ENCODE data around the gene KCTD13. TPM values are rescaled to one million over a fixed set of nuclear protein-coding genes. Genes with fewer than 3 reads are reported as not detected.
"Not testable (repeated sequence)": the region's sequence is repeated elsewhere in the genome, so short reads cannot be mapped to it uniquely, and the experiment has no call there.

Gene KCTD13
- total RNA-seq, 1 experiment from 2014 or later = 11.0 TPM

DNA sequence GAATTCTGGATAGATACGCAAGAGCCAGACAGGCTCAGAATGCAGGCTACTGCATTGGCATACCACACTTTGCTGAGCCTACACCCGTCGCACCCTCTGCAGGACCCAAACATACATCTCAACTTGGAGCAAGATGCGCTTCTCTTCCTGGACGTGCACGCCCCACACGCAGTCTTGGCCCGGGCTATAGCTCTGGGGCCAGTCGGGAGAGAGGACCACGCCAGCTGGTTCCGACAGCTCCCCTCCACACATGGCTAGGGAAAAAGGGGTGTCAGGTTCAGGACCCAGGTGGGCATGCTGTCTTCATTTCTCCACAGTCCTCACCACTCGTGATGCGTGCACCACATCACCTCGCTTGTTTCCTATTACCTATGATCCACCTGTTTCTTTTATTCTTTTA, 47.9 kb downstream of the KCTD13 start:
- no peak for DNase-seq (ENCODE audit: low spot score)

DNA sequence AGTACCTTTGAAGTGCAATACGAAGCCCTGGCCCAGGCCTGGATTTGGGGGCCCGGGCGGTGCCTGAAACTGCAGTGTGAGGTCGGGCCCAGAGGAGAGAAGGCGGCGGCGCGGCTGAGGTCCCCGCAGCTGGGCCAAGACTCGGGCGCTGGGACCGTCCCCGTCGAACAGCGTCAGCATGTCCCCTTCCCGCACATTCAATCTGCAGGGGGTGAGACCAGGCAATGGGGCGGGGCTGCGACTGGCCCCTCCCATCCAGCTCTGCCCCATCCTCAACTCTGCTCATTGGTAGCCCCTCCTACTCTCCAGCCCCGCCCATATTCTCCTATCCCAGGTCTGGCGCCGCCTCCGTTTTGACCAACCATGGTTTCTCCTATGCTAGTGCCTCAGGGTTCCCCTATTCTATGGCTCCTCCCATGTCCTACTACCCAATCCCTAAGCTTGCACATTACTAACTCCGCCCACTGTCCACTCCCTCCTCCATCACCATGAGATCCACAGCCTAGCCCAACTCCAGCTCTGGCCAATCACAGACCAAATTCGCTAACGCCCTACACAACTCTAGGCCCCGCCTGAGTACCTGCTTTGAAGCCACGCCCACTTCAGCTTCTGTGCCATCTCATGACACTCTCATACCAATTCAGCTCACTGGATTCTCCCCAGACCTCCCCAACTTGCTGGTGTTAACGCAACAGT, 48.6 kb downstream of the KCTD13 start:
- DNase-seq (ENCODE audit: low spot score) = peak; percentile 55

- no peak for DNase-seq (ENCODE audit: low spot score)
Measured at GRCh38 chr16:29876594-29877249, 49.3 kb downstream of the KCTD13 start.

GRCh38 chr16:29876217-29876593, 49.8 kb downstream of the KCTD13 start:
- DNase-seq (ENCODE audit: low spot score) = no peak

GRCh38 chr16:29875206-29875605, 50.8 kb downstream of the KCTD13 start:
- DNase-seq (ENCODE audit: low spot score) = no peak

- DNase-seq (ENCODE audit: low spot score) = no peak
Measured at GRCh38 chr16:29873319-29873718, 52.7 kb downstream of the KCTD13 start.

DNA sequence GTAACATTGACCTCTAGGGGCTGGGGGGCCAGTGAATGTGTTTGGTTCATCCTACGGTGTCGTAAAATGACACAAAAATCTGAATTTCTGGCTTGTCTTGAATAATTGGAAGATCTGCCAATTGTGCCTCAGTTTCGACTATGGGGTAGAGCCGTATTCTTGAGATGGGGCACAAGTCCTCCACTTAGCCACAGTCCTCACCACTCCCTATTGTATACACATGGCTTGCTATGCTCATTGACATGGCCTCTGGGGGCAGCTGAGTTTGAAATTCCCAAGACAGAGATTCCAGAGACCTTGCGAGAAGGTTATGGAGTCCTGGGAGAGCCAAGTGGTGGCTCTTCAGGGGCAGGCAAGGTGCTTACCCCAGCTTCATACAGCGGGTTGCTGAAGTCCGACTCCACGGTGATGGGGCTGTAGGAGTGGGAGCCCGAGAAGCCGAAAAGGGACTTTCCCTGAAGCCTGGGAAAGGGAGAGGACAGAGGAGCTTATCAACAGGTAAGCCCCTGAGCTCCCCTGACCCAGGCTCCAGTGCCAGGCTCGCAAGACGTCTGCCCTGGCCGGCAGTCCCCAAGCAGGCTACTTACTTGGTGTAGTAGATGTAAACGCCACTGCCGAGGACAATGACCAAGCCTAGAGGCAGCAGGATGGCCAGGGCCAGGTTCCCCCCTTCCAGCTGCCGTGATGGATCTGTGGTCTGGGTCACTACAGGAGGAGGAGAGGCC, 54.0 kb downstream of the KCTD13 start:
- DNase-seq (ENCODE audit: low spot score) = no peak

DNA sequence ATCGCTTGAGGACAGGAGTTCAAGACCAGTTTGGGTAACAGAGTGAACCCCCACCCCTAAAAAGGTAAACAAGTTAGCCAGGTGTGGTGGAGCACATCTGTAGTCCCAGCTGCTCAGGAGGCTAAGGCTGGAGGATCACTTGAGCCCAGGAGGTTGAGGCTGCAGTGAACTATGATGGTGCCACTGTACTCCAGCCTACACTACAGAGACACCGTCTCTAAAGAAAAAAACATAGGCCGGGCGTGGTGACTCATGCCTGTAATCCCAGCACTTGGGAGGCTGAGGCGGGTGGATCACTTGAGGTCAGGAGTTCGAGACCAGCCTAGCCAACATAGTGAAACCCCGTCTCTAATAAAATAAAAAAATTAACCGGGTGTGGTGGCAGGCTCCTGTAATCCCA, 57.0 kb downstream of the KCTD13 start:
- not testable (repeated sequence) for DNase-seq (ENCODE audit: low spot score)

- no peak for DNase-seq (ENCODE audit: low spot score)
Measured at GRCh38 chr16:29868396-29869009, 57.5 kb downstream of the KCTD13 start.

- no peak for DNase-seq (ENCODE audit: low spot score)
Measured at GRCh38 chr16:29864205-29864604, 61.8 kb downstream of the KCTD13 start.

- no peak for DNase-seq (ENCODE audit: low spot score)
Measured at GRCh38 chr16:29863669-29863984, 62.4 kb downstream of the KCTD13 start.

- DNase-seq (ENCODE audit: low spot score) = peak; percentile 96
Measured at GRCh38 chr16:29862884-29863668, 63.0 kb downstream of the KCTD13 start, which contains the start of gene CDIPT. CDIPT (minus strand) TSS chr16:29863226; CDS start chr16:29862857, 369 bp downstream.

GRCh38 chr16:29862383-29862883, 63.6 kb downstream of the KCTD13 start:
- DNase-seq (ENCODE audit: low spot score) = peak; percentile 30

- no peak for DNase-seq (ENCODE audit: low spot score)
Measured at GRCh38 chr16:29860218-29860617, 65.8 kb downstream of the KCTD13 start.

- DNase-seq (ENCODE audit: low spot score) = no peak
Measured at GRCh38 chr16:29858974-29859373, 67.1 kb downstream of the KCTD13 start.

GRCh38 chr16:29858149-29858849, 67.7 kb downstream of the KCTD13 start:
- no peak for DNase-seq (ENCODE audit: low spot score)

DNA sequence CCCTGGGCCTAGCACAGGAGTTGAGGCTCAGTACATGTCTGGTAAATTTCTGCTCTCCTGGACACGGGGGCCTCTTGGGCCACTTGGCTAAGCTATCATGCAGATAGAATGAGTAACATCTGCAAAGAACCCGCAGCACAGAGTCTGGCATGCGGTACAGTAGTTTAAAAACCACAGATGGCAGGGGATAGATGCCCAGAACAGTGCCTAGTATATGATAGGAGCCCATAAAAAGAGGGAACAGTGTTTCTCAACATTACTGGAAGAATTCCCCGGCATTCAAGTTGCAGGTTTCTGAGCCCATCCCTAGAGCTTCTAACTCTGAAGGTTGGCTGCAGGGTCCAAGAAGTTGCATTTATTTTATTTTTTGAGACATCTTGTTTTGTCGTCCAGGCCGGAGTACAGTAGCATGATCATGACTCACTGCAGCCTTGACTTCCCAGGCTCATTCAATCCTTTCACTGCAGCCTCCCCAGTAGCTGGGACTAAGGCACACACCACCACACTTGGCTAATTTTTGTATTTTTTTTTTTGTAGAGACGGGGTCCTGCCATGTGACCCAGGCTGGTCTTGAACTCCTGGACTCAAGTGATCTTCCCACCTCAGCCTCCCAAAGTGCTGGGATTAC, 68.8 kb downstream of the KCTD13 start:
- peak; percentile 29 for DNase-seq (ENCODE audit: low spot score)
